Endothelial cell of umbilical vein (primary cell): ENCODE results near the gene SCIN. TPM values are rescaled to one million over a fixed set of nuclear protein-coding genes. Genes with fewer than 3 reads are reported as not detected.

Experiments
- BruUV-seq: library from RNA; stranded (reverse); fragments of 400-500 nt; replicated peaks from 2 replicates; lab custom pipeline; 2021; lab: Mats Ljungman, UMichigan
- CTCF ChIA-PET: fragments of 300-600, 350-600 bp; sonication (Branson Sonifier 250); formaldehyde crosslinking; loops from one replicate; lab custom pipeline; 2021; ENCODE audit warnings: antibody characterized with exemption, inconsistent platforms; lab: Charles Lee
- POLR2A ChIA-PET: fragments of 300-600, 350-600 bp; sonication (Branson Sonifier 250); formaldehyde crosslinking; loops from one replicate; lab custom pipeline; 2021; ENCODE audit warnings: antibody characterized with exemption, inconsistent platforms; lab: Charles Lee
- DNase-seq: peaks from one replicate; pipeline ENCODE4 v3.0.0-alpha.2; 2011; ENCODE audit warnings: low read depth, low spot score
- FAIRE-seq: peaks from 2 replicates; lab custom pipeline; 2011; peaks lifted over from hg19 to GRCh38; lab: Jason Lieb, UNC
- H2AFZ ChIP-seq: 2 replicates; pipeline ENCODE4 v1.6.0; 2012; ENCODE audit warnings: low read depth, low read length, control low read depth, inconsistent platforms
- H3K27ac ChIP-seq: 2 replicates; pipeline ENCODE4 v1.5.1; 2011; ENCODE audit warnings: low read depth, mild to moderate bottlenecking, control low read depth, low read length, moderate library complexity; ENCODE audit not compliant: insufficient read depth
- H3K27me3 ChIP-seq, 2 experiments: 2 replicates each; pipeline versions ENCODE4 v1.6.0 to v1.6.1; 2011; ENCODE audit warnings: low read length in 2 of 2, mixed read lengths in 1 of 2; ENCODE audit not compliant: control insufficient read depth in 2 of 2, insufficient read depth in 2 of 2
- H3K36me3 ChIP-seq, 2 experiments: 2 replicates in 1 of 2; 3 replicates in 1 of 2; pipeline ENCODE4 v1.5.1; 2011; ENCODE audit warnings: low read length in 2 of 2, mild to moderate bottlenecking in 1 of 2, moderate library complexity in 1 of 2; ENCODE audit not compliant: control insufficient read depth in 2 of 2, insufficient read depth in 2 of 2; ENCODE audit errors: extremely low read depth in 1 of 2
- H3K4me1 ChIP-seq: 3 replicates; pipeline ENCODE4 v1.5.1; 2011; ENCODE audit warnings: mild to moderate bottlenecking, low read length; ENCODE audit not compliant: control insufficient read depth, insufficient read depth; ENCODE audit errors: extremely low read depth
- H3K4me2 ChIP-seq: 2 replicates; pipeline ENCODE4 v1.6.1; 2011; ENCODE audit warnings: low read length, control low read depth, mixed read lengths; ENCODE audit not compliant: insufficient read depth
- H3K4me3 ChIP-seq, 3 experiments: fragments of 200-600 bp in 1 of 3; sonication (generic), shearing (Covaris generic) in 1 of 3; replicated peaks in 1 of 3; 2 replicates each; pipeline ENCODE4 v1.5.1; 2011 to 2016; ENCODE audit warnings: control low read depth in 3 of 3, low read length in 3 of 3, mild to moderate bottlenecking in 2 of 3, inconsistent platforms in 1 of 3, low read depth in 1 of 3, moderate library complexity in 1 of 3; ENCODE audit not compliant: insufficient read depth in 1 of 3
- H3K79me2 ChIP-seq: 2 replicates; pipeline ENCODE4 v1.6.0; 2012; ENCODE audit warnings: low read length, inconsistent platforms; ENCODE audit not compliant: control insufficient read depth, insufficient read depth
- H3K9ac ChIP-seq: replicated peaks from 2 replicates; pipeline ENCODE3; 2011; ENCODE audit warnings: low read length, control low read depth; ENCODE audit not compliant: insufficient read depth; ENCODE audit errors: extremely low read depth
- H3K9me1 ChIP-seq: replicated peaks from 3 replicates; pipeline ENCODE4 v1.6.0; 2011; ENCODE audit warnings: mild to moderate bottlenecking, low read length; ENCODE audit not compliant: control insufficient read depth, insufficient read depth; ENCODE audit errors: extremely low read depth
- H3K9me3 ChIP-seq: replicated peaks from 2 replicates; pipeline ENCODE4 v1.5.1; 2012; ENCODE audit warnings: low read length, inconsistent platforms; ENCODE audit not compliant: control insufficient read depth, insufficient read depth
- H4K20me1 ChIP-seq: replicated peaks from 2 replicates; pipeline ENCODE3; 2011; ENCODE audit warnings: mild to moderate bottlenecking, low read length; ENCODE audit not compliant: control insufficient read depth, insufficient read depth; ENCODE audit errors: extremely low read depth
- FOS ChIP-seq: IDR thresholded peaks from 2 replicates; pipeline ENCODE4 v1.6.1; 2011; ENCODE audit warnings: mild to moderate bottlenecking, low read length, moderate library complexity, borderline replicate concordance; ENCODE audit not compliant: insufficient read depth
- GATA2 ChIP-seq: IDR thresholded peaks from 2 replicates; pipeline ENCODE4 v1.7.0; 2011; ENCODE audit warnings: low read depth, mild to moderate bottlenecking, moderate library complexity, mixed read lengths, low read length; ENCODE audit not compliant: insufficient read length, insufficient read depth
- JUN ChIP-seq: IDR thresholded peaks from 2 replicates; pipeline ENCODE4 v1.6.1; 2011; ENCODE audit warnings: borderline replicate concordance, low read depth; ENCODE audit not compliant: insufficient read length, insufficient read depth
- MYC ChIP-seq: IDR thresholded peaks from one replicate; pipeline ENCODE4 v1.6.1; 2011; ENCODE audit warnings: mild to moderate bottlenecking, low read depth, low read length
- POLR2A ChIP-seq: IDR thresholded peaks from 2 replicates; pipeline ENCODE4 v1.6.1; 2012; ENCODE audit warnings: low read depth, mild to moderate bottlenecking, control low read depth, low read length
- POLR2AphosphoS5 ChIP-seq: IDR thresholded peaks from 2 replicates; pipeline ENCODE4 v1.6.1; 2012; ENCODE audit warnings: low read depth, mild to moderate bottlenecking, control low read depth, low read length, moderate library complexity; ENCODE audit not compliant: insufficient read depth
- dilution Hi-C: fragments of 300-500 bp; cut with MboI; formaldehyde crosslinking; loops from one replicate; pipeline ENCODE4 v1.15.0; 2019; ENCODE audit warnings: low sequenced_read_pairs; ENCODE audit not compliant: extremely low pct_ligation_motif_present
- intact Hi-C: fragments of 100-400 bp; cut with micrococcal nuclease; formaldehyde crosslinking; loops from one replicate; pipeline ENCODE4 v1.10.0; 2022
- polyA plus RNA-seq, 4 experiments: library from polyadenylated mRNA; depleted of rRNA in 3 of 4; stranded (reverse) in 3 of 4; unstranded in 1 of 4; fragments of >200 nt; gene quantifications; 2 replicates each; pipeline versions ENCODE4 v1.2.1 to v1.2.3, GENCODE V29; 2011 to 2012; ENCODE audit warnings: missing spikeins in 1 of 4
- total RNA-seq: library from RNA; stranded (reverse); gene quantifications from 2 replicates; pipeline ENCODE4 v1.2.3, GENCODE V29; 2021
- TF ChIP-seq, protein P1 (sequence below): IDR thresholded peaks from 2 replicates; pipeline ENCODE4 v1.6.1; 2011; ENCODE audit not compliant: insufficient read depth, insufficient read length
- TF ChIP-seq, protein P2 (sequence below), 2 donors: IDR thresholded peaks; 1 replicate in 1 of 2; 2 replicates in 1 of 2; pipeline ENCODE4 v1.5.1; 2011; ENCODE audit warnings: low read length in 2 of 2, mild to moderate bottlenecking in 2 of 2, moderate library complexity in 2 of 2, control low read depth in 1 of 2, inconsistent platforms in 1 of 2, low read depth in 1 of 2; ENCODE audit not compliant: insufficient read depth in 1 of 2; ENCODE audit errors: extremely low read depth in 1 of 2

SCIN gene
- total and polyA plus RNA-seq, 2 donors (not counting 3 experiments of a cell fraction or from before 2014, with no cell fraction given), result 0.07 to 0.69 TPM

DNA sequence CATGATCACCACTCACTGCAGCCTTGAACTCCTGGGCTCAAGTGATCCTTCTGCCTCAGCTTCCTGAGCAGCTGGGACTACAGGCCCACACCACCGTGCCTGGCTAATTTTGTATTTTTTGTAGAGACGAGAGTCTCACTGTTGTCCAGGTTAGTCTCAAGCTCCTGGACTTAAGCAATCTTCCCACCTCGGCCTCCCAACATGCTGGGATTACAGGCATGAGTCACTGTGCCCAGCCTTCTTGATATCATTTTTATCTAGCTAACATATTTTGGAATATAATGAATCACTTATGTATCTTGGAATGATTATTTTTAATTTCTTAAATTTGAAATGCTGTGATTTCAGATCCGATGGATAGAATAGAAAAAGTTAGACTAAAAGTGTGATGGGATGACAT lies 135.4 kb downstream of the SCIN start:
- no peak overlapping the region for H3K27ac ChIP-seq
- BruUV-seq, result no TSS peak
- H3K4me1 ChIP-seq, result no peaks in the 10 kb centered on the region
- FAIRE-seq (no peak), DNase-seq (no peak)
- no peaks in the 10 kb centered on the region for H3K27me3 ChIP-seq
- ChIA-PET POLR2A (no interaction called here), CTCF (interaction anchor here (0.9 to 1.9 kb wide), 3 partner anchors 10 to 19 kb away, joined by 3 to 8 read pairs (median 7); partner anchors contain the start of gene ARL4A)
- no peaks in the 10 kb centered on the region for H3K9me3 ChIP-seq
- H2AFZ ChIP-seq, result no peak overlapping the region
- H3K4me3 ChIP-seq, result no peak overlapping the region
- no peak overlapping the region for H3K4me2 ChIP-seq
- TF ChIP-seq POLR2A (no peak), GATA2 (no peak), POLR2AphosphoS5 (no peak), FOS (no peak), JUN (no peak), MYC (no peak)
- TF ChIP-seq, protein P1, sequence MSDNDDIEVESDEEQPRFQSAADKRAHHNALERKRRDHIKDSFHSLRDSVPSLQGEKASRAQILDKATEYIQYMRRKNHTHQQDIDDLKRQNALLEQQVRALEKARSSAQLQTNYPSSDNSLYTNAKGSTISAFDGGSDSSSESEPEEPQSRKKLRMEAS, result no peak
- TF ChIP-seq, protein P2, sequence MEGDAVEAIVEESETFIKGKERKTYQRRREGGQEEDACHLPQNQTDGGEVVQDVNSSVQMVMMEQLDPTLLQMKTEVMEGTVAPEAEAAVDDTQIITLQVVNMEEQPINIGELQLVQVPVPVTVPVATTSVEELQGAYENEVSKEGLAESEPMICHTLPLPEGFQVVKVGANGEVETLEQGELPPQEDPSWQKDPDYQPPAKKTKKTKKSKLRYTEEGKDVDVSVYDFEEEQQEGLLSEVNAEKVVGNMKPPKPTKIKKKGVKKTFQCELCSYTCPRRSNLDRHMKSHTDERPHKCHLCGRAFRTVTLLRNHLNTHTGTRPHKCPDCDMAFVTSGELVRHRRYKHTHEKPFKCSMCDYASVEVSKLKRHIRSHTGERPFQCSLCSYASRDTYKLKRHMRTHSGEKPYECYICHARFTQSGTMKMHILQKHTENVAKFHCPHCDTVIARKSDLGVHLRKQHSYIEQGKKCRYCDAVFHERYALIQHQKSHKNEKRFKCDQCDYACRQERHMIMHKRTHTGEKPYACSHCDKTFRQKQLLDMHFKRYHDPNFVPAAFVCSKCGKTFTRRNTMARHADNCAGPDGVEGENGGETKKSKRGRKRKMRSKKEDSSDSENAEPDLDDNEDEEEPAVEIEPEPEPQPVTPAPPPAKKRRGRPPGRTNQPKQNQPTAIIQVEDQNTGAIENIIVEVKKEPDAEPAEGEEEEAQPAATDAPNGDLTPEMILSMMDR (IDR thresholded peaks at IDR 0.05; ENCODE audit: extremely low read depth in 1 of 2, insufficient read depth in 1 of 2, low read depth in 1 of 2, low read length in 2 of 2), result no peak
- dilution Hi-C loops (no loop called here), intact Hi-C loops (no loop called here)
- H3K9ac ChIP-seq, result no peak overlapping the region
- H4K20me1 ChIP-seq, result no peaks in the 10 kb centered on the region
- H3K36me3 ChIP-seq, result no peaks in the 10 kb centered on the region
- no peaks in the 10 kb centered on the region for H3K79me2 ChIP-seq
- H3K9me1 ChIP-seq, result no peaks in the 10 kb centered on the region
